Ovary (tissue), 9 donors: ENCODE data around the gene EYA4. TPM values are rescaled to one million over a fixed set of nuclear protein-coding genes. Genes with fewer than 3 reads are reported as not detected.

Experiments
- DNase-seq, 5 donors: peaks; one replicate each; pipeline ENCODE4 v3.0.0-alpha.2; 2019 to 2020
- H3K27ac ChIP-seq, 2 donors: fragments of 200-600 bp; one replicate each; pipeline versions ENCODE4 v1.5.1 to v1.8.0; 2019 to 2022
- H3K27me3 ChIP-seq: fragments of 200-600 bp; one replicate; pipeline ENCODE4 v1.8.0; 2022
- H3K36me3 ChIP-seq: fragments of 200-600 bp; sonication (generic); one replicate; pipeline ENCODE4 v1.5.1; 2019
- H3K4me1 ChIP-seq: one replicate; pipeline ENCODE4 v1.8.1; 2013; ENCODE audit warnings: mild to moderate bottlenecking, moderate library complexity; ENCODE audit not compliant: insufficient read depth
- H3K4me3 ChIP-seq: fragments of 200-600 bp; sonication (generic); one replicate; pipeline ENCODE4 v1.5.1; 2017
- H3K9me3 ChIP-seq, 2 donors: fragments of 200-600 bp in 1 of 2; sonication (generic) in 1 of 2; one replicate each; pipeline versions ENCODE4 v1.5.1 to v1.8.1; 2013 to 2019; ENCODE audit warnings: mild to moderate bottlenecking in 1 of 2, moderate library complexity in 1 of 2
- CTCF ChIP-seq, 3 donors: fragments of 450-650 bp in 2 of 3; fragments of 200-600 bp in 1 of 3; IDR thresholded peaks; one replicate each; pipeline versions ENCODE4 v1.5.1 to v1.8.0; 2016 to 2022; ENCODE audit warnings: antibody characterized with exemption in 3 of 3, mild to moderate bottlenecking in 1 of 3
- EP300 ChIP-seq: sonication (generic); formaldehyde crosslinking; IDR thresholded peaks from one replicate; pipeline ENCODE4 v1.6.1; 2017; ENCODE audit warnings: antibody characterized with exemption
- POLR2A ChIP-seq: fragments of 450-650 bp; IDR thresholded peaks from one replicate; pipeline ENCODE4 v1.6.1; 2017; ENCODE audit warnings: antibody characterized with exemption, mild to moderate bottlenecking, moderate library complexity
- WGBS, 3 donors: extraction: QIAGEN DNeasy Blood & Tissue Kit in 1 of 3; methylation state at CpG; one replicate each; pipeline versions ENCODE4 v1.1.5 to v1.1.7; 2013 to 2017; 5-methylcytosine and 5-hydroxymethylcytosine counted together
- intact Hi-C, 4 donors: fragments of 100-400 bp; cut with DNase I; formaldehyde crosslinking; loops; one replicate each; pipeline versions ENCODE4 v1.11.0 to v1.15.1; 2022 to 2023
- polyA plus RNA-seq, 2 donors: library from polyadenylated mRNA; stranded (reverse); fragments of 200-250 nt in 1 of 2; fragments of 350-450 nt in 1 of 2; fragmentation: Illumina TruSeq in 1 of 2; extraction: RNeasy Lipid Tissue Mini Kit (QIAGEN cat#74804) in 1 of 2; gene quantifications; one replicate each; pipeline ENCODE4 v1.2.3, GENCODE V29; 2013 to 2014
- total RNA-seq, 7 donors: library from RNA; depleted of rRNA in 2 of 7; stranded (reverse); fragments of >200 nt in 2 of 7; fragmentation: NEBNext Ultra II Directional in 3 of 7; extraction: Animal tissue kit (Norgen Biotek cat#: 25700) in 3 of 7; gene quantifications; one replicate each; pipeline versions ENCODE4 v1.1.0 to v1.2.4, GENCODE V29; 2016 to 2023
- donor health status: DM: no; HTN: no; CAD: no; lungs with moderate emphysema.
- donor health status: DM: no; HTN: no; CAD: no.
- donor health status: Bipolar disorder and iron deficiency.
- donor health status: DM: yes; HTN: yes; CAD: no.
- donor health status: DM: no; HTN: no; CAD: no.
- donor health status: DM: yes; HTN: yes; CAD: no.

Gene EYA4
- total and polyA plus RNA-seq, 9 donors: 0.08 to 17.8 (median 2.0) TPM

GRCh38 chr6:133348846-133349245, 107.7 kb downstream of the EYA4 start:
- intact Hi-C loops: no loop called here
- TF ChIP-seq EP300: no peak
- TF ChIP-seq POLR2A: no peak
- TF ChIP-seq CTCF (IDR thresholded peaks at IDR 0.05): no peak

GRCh38 chr6:133350928-133351327, 109.8 kb downstream of the EYA4 start:
- Histone ChIP-seq H3K4me3 (no peak overlapping the region), H3K4me1 (no peaks in the 10 kb centered on the region), H3K36me3 (no peaks in the 10 kb centered on the region), H3K27me3 (no peaks in the 10 kb centered on the region), H3K9me3 (no peaks in the 10 kb centered on the region), H3K27ac (no peak overlapping the region)
- intact Hi-C loops: no loop called here
- DNase-seq: no peak
- 84 to 95% (median 88%) methylated on average over 2 of the region's 2 CpGs for WGBS, 3 donors
- TF ChIP-seq CTCF (IDR thresholded peaks at IDR 0.05): no peak
- no peak for TF ChIP-seq EP300
- TF ChIP-seq POLR2A: no peak

More at GRCh38 chr6:133348846-133349245, 107.7 kb downstream of the EYA4 start:
- H3K27ac ChIP-seq: no peak overlapping the region
- 65 to 73% (median 65%) methylated on average over 3 of the region's 3 CpGs for WGBS, 3 donors
- DNase-seq: no peak
- H3K36me3 ChIP-seq: no peaks in the 10 kb centered on the region
- no peak overlapping the region for H3K4me3 ChIP-seq
- no peaks in the 10 kb centered on the region for H3K9me3 ChIP-seq
- no peaks in the 10 kb centered on the region for H3K27me3 ChIP-seq
- H3K4me1 ChIP-seq: no peaks in the 10 kb centered on the region

- Histone ChIP-seq H3K9me3 (no peaks in the 10 kb centered on the region), H3K4me1 (no peaks in the 10 kb centered on the region), H3K27ac (no peak overlapping the region), H3K36me3 (no peaks in the 10 kb centered on the region), H3K27me3 (no peaks in the 10 kb centered on the region), H3K4me3 (no peak overlapping the region)
- intact Hi-C loops: no loop called here
- TF ChIP-seq POLR2A (no peak), CTCF (IDR thresholded peaks at IDR 0.05) (no peak), EP300 (no peak)
- 80 to 85% (median 84%) methylated on average over 1 of the region's 1 CpG for WGBS, 3 donors
- DNase-seq: no peak
Measured at GRCh38 chr6:133352046-133352445, 110.9 kb downstream of the EYA4 start.

GRCh38 chr6:133353061-133353460, 111.9 kb downstream of the EYA4 start:
- no peaks in the 10 kb centered on the region for H3K36me3 ChIP-seq

More at GRCh38 chr6:133353061-133353460, 111.9 kb downstream of the EYA4 start:
- WGBS, 3 donors: 81 to 93% (median 92%) methylated on average over 1 of the region's 1 CpG
- intact Hi-C loops: no loop called here
- H3K27me3 ChIP-seq: no peaks in the 10 kb centered on the region
- no peak for DNase-seq
- H3K27ac ChIP-seq: no peak overlapping the region
- no peaks in the 10 kb centered on the region for H3K4me1 ChIP-seq
- no peak overlapping the region for H3K4me3 ChIP-seq
- TF ChIP-seq CTCF (IDR thresholded peaks at IDR 0.05) (no peak), EP300 (no peak), POLR2A (no peak)
- no peaks in the 10 kb centered on the region for H3K9me3 ChIP-seq
